AG20443 (cell line): ENCODE results near the gene C20orf96.
"Not testable (repeated sequence)": the region's sequence is repeated elsewhere in the genome, so short reads cannot be mapped to it uniquely, and the experiment has no call there.

Experiments used
- DNase-seq: peaks from one replicate; pipeline ENCODE4 v3.0.0; 2012; ENCODE audit warnings: low spot score, mixed read lengths

The C20orf96 gene

GRCh38 chr20:278607-279571 lies 11.7 kb downstream of the C20orf96 start:
- DNase-seq, result peak; percentile 49

GRCh38 chr20:278181-278580 lies 12.4 kb downstream of the C20orf96 start:
- no peak for DNase-seq

- DNase-seq, result no peak
These were observed 13.1 kb downstream of the C20orf96 start for GRCh38 chr20:277496-277781.

DNA sequence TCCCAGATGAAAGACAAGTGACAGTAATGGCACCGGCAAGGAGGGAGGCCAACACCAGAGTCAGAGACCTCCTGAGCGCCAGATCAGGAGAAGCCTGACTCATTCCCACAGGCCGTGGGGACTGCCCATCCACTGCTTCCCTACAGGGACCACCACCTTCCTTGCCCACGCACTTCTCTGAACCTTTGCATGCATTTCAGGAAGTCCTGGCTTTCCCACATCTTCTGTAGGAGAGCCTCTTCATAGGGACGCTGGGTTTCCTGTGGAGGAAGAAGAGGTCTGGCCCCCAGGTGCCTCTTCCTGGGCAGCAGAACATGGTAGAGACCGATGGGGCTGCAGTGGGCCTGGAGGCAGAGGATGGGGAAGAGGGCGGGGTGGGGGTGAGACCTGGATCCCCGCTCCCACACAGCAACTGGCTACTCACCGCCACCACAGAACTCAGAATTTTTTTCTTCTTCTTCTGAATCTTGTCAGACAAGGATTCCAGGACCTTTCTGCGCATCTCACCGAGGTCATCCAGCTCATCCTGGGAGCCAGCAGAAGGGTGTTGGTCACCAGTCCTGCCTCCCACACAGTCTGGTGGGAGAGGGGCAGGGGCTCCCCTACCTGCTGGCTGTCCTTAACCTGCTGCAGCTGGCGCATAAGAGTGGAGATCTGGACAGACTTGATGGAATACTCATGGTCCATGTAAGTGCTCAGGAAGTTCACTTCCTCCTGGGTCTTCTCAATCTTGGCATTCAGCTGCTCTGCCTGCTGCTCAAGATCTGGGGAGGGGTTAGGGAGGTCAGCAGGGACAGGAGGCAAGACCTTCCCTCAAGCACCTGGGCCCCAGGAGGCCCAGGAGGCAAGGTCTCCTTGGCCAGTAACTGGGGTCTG lies 13.7 kb downstream of the C20orf96 start:
- DNase-seq, result no peak

- DNase-seq, result no peak
These were observed 14.8 kb downstream of the C20orf96 start for GRCh38 chr20:275791-276190.

DNA sequence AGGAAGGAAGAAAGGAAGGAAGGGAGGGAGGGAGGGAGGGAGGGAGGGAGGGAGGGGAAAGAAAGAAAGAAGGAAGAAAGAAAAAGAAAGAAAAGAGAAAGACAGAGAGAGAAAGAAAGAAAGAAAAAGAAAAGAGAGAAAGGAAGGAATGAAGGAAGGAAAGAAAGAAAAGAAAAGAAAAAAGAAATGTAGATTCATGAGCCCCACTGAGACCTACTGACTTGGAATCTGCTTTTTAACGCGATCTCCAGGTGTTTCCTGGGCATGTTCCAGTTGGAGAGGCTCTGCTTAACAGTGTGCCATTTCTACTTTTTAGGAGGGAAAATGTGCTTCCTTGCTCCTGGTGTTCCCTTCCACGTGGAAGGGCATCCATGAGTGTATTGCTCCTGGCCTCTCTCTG lies 16.7 kb downstream of the C20orf96 start:
- DNase-seq, result no peak

GRCh38 chr20:272718-273117 lies 17.8 kb downstream of the C20orf96 start:
- DNase-seq, result no peak

DNA sequence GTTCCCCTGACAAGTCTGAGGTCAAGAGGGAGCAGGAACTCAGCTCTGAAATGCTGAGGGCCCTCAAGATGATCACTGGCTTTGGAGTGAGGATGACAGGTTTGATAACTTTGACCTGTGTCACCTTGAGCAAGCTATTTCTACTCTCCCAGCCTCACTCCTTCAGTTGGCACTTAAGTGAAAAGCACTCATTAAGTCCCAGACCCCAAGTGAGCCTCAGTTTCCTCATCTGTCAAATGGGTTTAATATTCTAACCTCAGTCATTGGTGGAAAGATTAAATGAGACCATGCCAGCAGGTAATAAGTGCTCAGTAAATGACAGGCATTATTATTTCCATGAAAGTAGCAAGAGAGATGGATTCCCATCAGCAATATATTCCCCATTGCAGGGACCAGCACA lies 19.0 kb downstream of the C20orf96 start:
- DNase-seq, result no peak

- DNase-seq, result no peak
These were observed 19.5 kb downstream of the C20orf96 start for GRCh38 chr20:271069-271468.

DNA sequence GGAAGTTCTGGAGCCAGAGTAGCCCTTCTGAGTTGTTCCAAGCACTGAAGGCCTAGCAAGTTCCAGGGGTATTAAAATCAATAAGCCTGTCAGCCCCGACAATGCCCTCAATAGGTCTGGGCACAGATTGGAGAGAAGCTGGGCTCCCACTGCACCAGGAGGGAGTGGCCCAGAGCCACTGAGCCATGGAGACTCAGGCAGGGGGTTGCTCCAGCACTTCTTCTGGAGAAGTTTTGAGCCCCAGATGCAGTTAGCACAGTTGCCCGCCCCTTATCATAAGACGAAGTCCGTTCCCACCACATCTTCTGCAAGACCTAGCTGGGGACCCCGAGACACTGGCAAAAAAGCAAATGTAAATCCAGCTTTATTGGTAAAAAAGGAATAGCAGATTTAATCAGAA lies 20.0 kb downstream of the C20orf96 start:
- no peak for DNase-seq

DNA sequence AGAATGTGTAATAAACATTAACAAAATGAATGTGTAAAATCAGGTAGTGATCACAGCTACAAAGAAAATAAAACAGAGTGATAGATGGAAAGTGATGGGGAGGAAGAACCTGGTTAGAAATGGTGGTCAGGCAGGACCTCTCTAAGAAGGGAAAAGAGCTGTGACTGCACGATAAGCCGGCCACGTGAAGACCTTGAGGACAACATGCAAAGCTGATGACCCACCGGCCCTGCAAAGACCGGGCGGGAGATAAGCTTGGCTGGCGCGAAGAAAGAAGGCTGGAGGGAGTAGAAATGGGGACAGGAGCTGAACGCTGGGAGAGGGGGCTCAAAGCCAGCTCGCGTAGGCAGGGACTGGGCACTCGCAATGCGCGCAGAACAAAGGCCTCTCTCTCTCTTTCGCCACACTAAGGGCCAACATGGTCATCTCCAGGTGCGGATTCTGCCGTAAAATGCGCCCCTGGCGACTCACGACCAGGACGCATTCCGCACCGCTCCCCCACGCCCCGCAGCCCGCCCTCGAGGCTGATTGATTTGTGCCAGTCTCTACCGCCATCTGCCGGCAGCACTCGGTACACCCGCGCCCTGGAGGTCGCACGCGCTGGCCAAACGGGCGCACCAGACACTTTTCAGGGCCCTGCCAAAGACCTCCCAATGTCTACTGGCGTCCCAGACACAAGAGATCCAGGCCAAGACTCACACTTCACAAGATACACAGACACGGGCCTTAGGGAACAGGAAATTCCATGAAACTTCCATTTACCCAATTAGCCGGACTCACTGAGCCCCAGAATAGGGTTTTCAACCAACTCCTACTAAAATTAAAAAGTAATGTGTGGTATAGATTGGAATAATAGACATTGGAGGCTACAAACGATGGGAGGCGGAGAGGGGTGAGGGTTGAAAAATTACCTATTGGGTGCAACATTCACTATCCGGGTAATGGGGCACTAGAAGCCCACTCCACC lies 23.7 kb downstream of the C20orf96 start:
- peak; percentile 92 for DNase-seq

DNA sequence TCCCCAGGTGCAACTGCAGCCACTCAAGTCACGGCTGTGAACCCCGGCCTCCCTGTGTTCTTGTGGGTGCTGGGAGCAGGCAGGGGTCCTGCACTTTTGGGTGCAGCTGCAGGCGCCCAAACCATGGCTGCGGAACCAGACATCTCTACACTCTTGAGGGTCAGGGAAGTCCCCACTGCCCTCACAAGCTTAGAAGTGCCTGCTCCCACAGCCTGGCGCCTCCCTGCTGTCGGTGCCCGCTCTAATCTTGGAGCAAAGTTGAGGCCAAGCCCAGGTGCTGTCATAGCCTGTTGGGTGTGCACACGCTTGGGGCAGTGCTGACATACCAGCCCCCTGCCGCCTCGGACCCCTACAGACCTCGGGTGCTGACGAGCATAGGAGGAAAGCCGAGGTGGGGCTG lies 26.8 kb downstream of the C20orf96 start:
- no peak for DNase-seq

DNA sequence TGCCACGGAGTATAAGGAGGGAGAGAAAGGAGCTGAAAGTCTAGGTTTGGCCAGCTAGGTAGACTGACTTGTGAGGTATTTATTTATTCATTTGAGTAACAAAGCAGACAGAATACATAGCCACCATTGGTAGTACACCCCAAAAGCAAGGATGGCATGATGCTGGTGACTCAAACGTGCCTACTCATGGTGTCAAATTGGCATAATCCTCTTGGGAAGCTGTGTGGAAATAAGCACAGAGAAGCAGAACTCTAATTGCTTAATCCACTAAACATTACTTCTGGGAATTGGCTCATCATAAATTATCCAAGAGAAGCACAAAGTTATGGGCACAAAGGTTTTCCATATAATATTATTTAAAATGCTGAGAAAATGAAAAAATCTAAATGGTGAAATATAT lies 30.6 kb downstream of the C20orf96 start:
- no peak for DNase-seq

DNA sequence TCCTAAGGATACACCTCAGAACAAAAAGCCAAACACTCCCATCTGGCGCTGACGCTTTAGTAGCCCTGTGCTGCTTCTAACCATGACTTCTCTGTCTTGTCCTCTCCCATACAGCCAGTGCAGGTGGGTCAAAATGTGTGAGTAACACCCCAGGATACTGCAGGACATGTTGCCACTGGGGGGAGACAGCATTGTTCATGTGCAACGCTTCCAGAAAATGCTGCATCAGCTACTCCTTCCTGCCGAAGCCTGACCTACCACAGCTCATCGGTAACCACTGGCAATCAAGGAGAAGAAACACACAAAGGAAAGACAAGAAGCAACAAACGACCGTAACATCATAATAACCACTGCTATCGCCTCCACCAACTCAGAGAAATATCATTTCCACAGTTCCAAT lies 31.6 kb downstream of the C20orf96 start:
- peak; percentile 38 for DNase-seq

DNA sequence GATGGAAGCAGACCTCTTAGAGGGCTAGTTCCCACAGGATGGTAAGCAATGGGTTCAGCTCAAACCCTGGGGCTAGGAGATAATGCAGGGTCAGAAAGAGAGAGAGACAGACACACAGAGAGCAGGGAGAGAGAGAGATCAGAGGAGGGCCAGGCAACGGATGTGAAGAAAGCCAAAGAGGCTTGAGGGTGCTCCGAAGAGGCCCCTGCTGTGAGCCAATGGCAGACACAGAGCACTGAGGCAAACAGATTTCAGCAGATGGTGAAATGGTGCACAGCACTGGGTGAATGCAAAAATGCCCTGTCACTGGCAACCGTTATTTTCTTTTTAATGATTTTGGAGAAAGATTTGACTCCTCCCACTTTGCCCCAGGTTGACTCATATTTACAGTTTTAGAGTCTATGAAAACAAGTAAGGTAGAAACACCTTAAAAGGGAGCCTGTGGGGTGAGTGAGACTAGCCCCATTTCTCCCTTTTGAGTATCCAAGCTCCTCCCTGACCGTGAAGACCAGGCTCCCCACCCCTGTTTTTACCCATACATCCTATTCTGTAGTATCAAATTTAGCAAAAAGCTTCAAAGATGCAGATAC lies 32.2 kb downstream of the C20orf96 start:
- DNase-seq, result no peak

- DNase-seq, result no peak
These were observed 33.1 kb downstream of the C20orf96 start, which contains the start of gene DEFB132 for GRCh38 chr20:257419-257818. DEFB132 (plus strand) TSS chr20:257724; CDS start chr20:257779, 55 bp downstream.

DNA sequence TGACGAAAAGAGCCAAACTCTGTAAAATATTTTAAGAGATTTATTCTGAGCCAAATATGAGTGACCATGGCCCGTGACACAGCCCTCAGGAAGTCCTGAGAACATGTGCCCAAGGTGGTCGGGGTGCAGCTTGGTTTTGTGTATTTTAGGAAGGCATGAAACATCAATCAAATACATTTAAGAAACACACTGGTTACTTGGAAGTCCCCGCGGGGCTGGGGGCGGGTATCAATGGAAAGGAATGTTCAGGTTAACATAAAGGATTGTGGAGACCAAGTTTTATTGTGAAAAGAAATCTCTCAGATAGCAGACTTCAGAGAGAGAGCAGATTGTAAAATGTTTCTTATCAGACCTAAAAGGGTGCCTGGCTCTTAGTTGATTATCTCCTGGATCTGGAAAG lies 37.1 kb downstream of the C20orf96 start:
- not testable (repeated sequence) for DNase-seq

GRCh38 chr20:252801-253200 lies 37.7 kb downstream of the C20orf96 start:
- DNase-seq, result no peak

DNA sequence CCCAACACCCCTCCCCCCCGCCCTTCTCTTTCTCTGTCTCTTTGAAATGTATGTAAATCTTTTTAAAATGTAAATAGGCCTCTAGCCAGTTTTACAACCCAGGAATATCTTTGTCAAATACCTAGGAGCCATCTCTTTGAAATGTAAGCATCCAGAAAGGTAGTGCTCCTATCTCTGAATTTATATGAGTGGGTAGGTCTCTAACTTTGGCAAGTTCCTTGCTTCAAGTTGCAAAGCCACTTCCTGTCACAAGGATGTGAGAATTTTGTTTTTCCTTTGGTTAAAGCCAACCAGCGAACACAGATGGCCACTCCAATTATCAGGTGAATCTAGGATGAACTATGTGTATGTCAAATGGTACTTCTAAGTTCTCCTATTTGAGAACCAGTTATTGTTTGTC lies 39.2 kb downstream of the C20orf96 start:
- no peak for DNase-seq

- DNase-seq, result no peak
These were observed 47.6 kb downstream of the C20orf96 start for GRCh38 chr20:242905-243304.

GRCh38 chr20:237929-238328 lies 52.6 kb downstream of the C20orf96 start:
- DNase-seq, result no peak
